Mucosa of descending colon (tissue), 3 donors: ENCODE results near the gene CDH8. TPM values are rescaled to one million over a fixed set of nuclear protein-coding genes. Genes with fewer than 3 reads are reported as not detected.
"Not testable (repeated sequence)": the region's sequence is repeated elsewhere in the genome, so short reads cannot be mapped to it uniquely, and the experiment has no call there.

Source experiments
- ATAC-seq: fragments of 200-7000 bp; cut with Tn5 transposase; one replicate; pipeline ENCODE4 v1.9.1; 2020; ENCODE audit warnings: mild to moderate bottlenecking, moderate library complexity
- DNase-seq, 3 donors: peaks; one replicate each; pipeline ENCODE4 v3.0.0-alpha.2; 2020
- H3K36me3 ChIP-seq: fragments of 200-600 bp; one replicate; pipeline ENCODE4 v1.8.0; 2021; ENCODE audit warnings: low read depth, mild to moderate bottlenecking
- H3K4me1 ChIP-seq: fragments of 200-600 bp; one replicate; pipeline ENCODE4 v1.8.0; 2021; ENCODE audit warnings: low read depth, mild to moderate bottlenecking
- H3K4me3 ChIP-seq: fragments of 200-600 bp; one replicate; pipeline ENCODE4 v1.8.0; 2021; ENCODE audit warnings: mild to moderate bottlenecking
- H3K9me3 ChIP-seq: fragments of 200-600 bp; one replicate; pipeline ENCODE4 v1.8.0; 2021; ENCODE audit warnings: mild to moderate bottlenecking
- CTCF ChIP-seq: fragments of 200-600 bp; IDR thresholded peaks from one replicate; pipeline ENCODE4 v1.8.0; 2022; ENCODE audit warnings: antibody characterized with exemption, mild to moderate bottlenecking
- intact Hi-C, 2 donors: fragments of 100-400 bp; cut with DNase I in 1 of 2; cut with micrococcal nuclease in 1 of 2; formaldehyde crosslinking; loops; one replicate each; pipeline versions ENCODE4 v1.11.0 to v1.11.1; 2022; cut with DNase I, micrococcal nuclease
- total RNA-seq, 3 donors: library from RNA; stranded (reverse); fragmentation: NEBNext Ultra II Directional in 2 of 3; extraction: Animal tissue kit (Norgen Biotek cat#: 25700) in 2 of 3; gene quantifications; one replicate each; pipeline versions ENCODE4 v1.2.1 to v1.2.4, GENCODE V29; 2021 to 2023
- donor health status: DM: no; HTN: no; CAD: no; lungs with moderate emphysema.
- donor health status: DM: no; HTN: no; CAD: no.
- donor health status: DM: no; HTN: yes; CAD: no.

CDH8 gene
- total RNA-seq, 3 donors from 2014 or later, result 0.16 to 1.2 TPM; not detected in 1

GRCh38 chr16:61798741-61799140 lies 237.5 kb downstream of the CDH8 start:
- TF ChIP-seq CTCF, result no peak
- DNase-seq (no peak), ATAC-seq (no peak)
- no peak overlapping the region for H3K4me3 ChIP-seq
- no peaks in the 10 kb centered on the region for H3K4me1 ChIP-seq
- H3K9me3 ChIP-seq, result peaks cover 5% of the 10 kb centered on the region
- no peaks in the 10 kb centered on the region for H3K36me3 ChIP-seq
- intact Hi-C loops, result no loop called here

GRCh38 chr16:61797961-61798507 lies 238.2 kb downstream of the CDH8 start:
- DNase-seq, result no peak
- no peaks in the 10 kb centered on the region for H3K4me1 ChIP-seq
- no peaks in the 10 kb centered on the region for H3K36me3 ChIP-seq
- intact Hi-C loops, result no loop called here
- peaks cover 5% of the 10 kb centered on the region for H3K9me3 ChIP-seq
- H3K4me3 ChIP-seq, result no peak overlapping the region
- no peak for TF ChIP-seq CTCF
- no peak for ATAC-seq

GRCh38 chr16:61797296-61797795 lies 238.9 kb downstream of the CDH8 start:
- no peaks in the 10 kb centered on the region for H3K36me3 ChIP-seq
- peaks cover 5% of the 10 kb centered on the region for H3K9me3 ChIP-seq
- intact Hi-C loops, result no loop called here
- no peak for DNase-seq
- no peak overlapping the region for H3K4me3 ChIP-seq
- ATAC-seq, result no peak
- no peak for TF ChIP-seq CTCF
- H3K4me1 ChIP-seq, result no peaks in the 10 kb centered on the region

- no peak for TF ChIP-seq CTCF
- H3K4me1 ChIP-seq, result no peaks in the 10 kb centered on the region
- H3K9me3 ChIP-seq, result no peaks in the 10 kb centered on the region
- no peak for ATAC-seq
- intact Hi-C loops, result no loop called here
- no peaks in the 10 kb centered on the region for H3K36me3 ChIP-seq
- DNase-seq, result no peak
- H3K4me3 ChIP-seq, result no peak overlapping the region
These were observed 243.9 kb downstream of the CDH8 start for GRCh38 chr16:61792194-61792909.

GRCh38 chr16:61791464-61791863 lies 244.8 kb downstream of the CDH8 start:
- intact Hi-C loops, result no loop called here
- no peak for TF ChIP-seq CTCF
- Histone ChIP-seq H3K9me3 (no peaks in the 10 kb centered on the region), H3K4me1 (no peaks in the 10 kb centered on the region), H3K36me3 (no peaks in the 10 kb centered on the region), H3K4me3 (no peak overlapping the region)
- ATAC-seq, result no peak
- DNase-seq, result no peak

- H3K4me3 ChIP-seq, H3K36me3 ChIP-seq, intact Hi-C loops, H3K9me3 ChIP-seq, ATAC-seq, DNase-seq, H3K4me1 ChIP-seq: not testable (repeated sequence)
These were observed 254.4 kb downstream of the CDH8 start for GRCh38 chr16:61781855-61782254.
